ENCODE measurements around the gene NCOA5.

DNA sequence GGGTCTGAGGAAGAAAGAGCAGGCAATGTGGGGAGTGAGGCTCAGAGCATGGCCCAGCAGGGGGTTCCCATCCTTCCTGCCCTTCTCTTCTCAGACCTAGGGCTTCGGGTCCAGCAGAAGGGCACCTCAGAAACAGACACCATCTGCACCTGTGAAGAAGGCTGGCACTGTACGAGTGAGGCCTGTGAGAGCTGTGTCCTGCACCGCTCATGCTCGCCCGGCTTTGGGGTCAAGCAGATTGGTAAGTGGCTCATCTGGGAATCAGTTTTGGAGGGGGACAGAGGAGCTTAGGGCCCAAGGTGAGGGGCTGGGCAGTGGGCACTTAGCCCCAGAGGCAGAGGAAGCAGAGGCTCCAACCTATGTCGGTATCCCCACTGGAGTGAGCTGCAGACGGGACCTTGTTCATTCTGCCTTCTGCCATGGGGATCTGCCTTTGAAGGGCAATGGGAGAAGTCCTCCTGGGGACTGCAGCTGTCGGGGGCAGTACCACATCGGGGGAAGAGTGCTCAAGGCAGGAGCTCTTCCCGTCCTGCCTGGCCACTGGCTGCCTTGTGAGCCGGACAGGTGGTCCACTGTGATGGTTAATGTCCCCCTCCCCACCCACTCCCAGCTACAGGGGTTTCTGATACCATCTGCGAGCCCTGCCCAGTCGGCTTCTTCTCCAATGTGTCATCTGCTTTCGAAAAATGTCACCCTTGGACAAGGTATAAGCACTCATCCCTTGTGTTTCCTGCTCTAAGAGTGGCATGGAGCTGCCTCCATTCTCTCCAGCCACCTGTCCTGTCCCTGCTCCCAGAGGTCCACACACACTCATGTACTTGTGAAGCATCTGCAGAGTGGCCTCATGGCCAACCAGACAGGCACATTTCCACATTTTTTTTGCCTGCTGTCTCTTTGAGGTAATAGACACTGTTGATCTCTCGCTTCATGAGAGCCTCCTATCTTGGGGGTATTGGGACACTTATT, 33.0 kb upstream of the NCOA5 start:
- TF ChIP-seq POLR2A (IDR thresholded peaks at IDR 0.05; ENCODE audit: extremely low read depth, insufficient read length): no peak
- TF ChIP-seq, protein P1, sequence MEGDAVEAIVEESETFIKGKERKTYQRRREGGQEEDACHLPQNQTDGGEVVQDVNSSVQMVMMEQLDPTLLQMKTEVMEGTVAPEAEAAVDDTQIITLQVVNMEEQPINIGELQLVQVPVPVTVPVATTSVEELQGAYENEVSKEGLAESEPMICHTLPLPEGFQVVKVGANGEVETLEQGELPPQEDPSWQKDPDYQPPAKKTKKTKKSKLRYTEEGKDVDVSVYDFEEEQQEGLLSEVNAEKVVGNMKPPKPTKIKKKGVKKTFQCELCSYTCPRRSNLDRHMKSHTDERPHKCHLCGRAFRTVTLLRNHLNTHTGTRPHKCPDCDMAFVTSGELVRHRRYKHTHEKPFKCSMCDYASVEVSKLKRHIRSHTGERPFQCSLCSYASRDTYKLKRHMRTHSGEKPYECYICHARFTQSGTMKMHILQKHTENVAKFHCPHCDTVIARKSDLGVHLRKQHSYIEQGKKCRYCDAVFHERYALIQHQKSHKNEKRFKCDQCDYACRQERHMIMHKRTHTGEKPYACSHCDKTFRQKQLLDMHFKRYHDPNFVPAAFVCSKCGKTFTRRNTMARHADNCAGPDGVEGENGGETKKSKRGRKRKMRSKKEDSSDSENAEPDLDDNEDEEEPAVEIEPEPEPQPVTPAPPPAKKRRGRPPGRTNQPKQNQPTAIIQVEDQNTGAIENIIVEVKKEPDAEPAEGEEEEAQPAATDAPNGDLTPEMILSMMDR (IDR thresholded peaks at IDR 0.05; ENCODE audit: low read depth, low read length): no peak
